SK-N-SH (cell line): ENCODE results near the gene E2F1. TPM values are rescaled to one million over a fixed set of nuclear protein-coding genes. Genes with fewer than 3 reads are reported as not detected.

ENCODE experiments used
- CTCF ChIA-PET: fragments of 300-600, 350-600 bp; formaldehyde crosslinking; extraction: SDS; loops from one replicate; lab custom pipeline; 2021; lab: Yijun Ruan, JAX
- POLR2A ChIA-PET: fragments of 350-600 bp; sonication (Branson Sonifier 250); formaldehyde crosslinking; extraction: SDS; loops from one replicate; lab custom pipeline; 2020; ENCODE audit warnings: antibody characterized with exemption, inconsistent platforms; lab: Yijun Ruan, JAX
- DNase-seq: peaks from one replicate; pipeline ENCODE4 v3.0.0; 2012
- H2AFZ ChIP-seq: fragments of 200-600 bp; sonication (generic); 2 replicates; pipeline ENCODE4 v1.8.1; 2016; ENCODE audit warnings: antibody characterized with exemption, mild to moderate bottlenecking, low read depth
- H3F3A ChIP-seq: fragments of 200-600 bp; sonication (generic); replicated peaks from 2 replicates; pipeline ENCODE3; 2016; ENCODE audit warnings: antibody characterized with exemption, mild to moderate bottlenecking; ENCODE audit not compliant: insufficient read depth
- H3K27ac ChIP-seq, 2 experiments: fragments of 200-500 bp in 1 of 2; fragments of 200-600 bp in 1 of 2; sonication (Bioruptor generic) in 1 of 2; sonication (generic), shearing (Covaris generic) in 1 of 2; 2 replicates each; pipeline versions ENCODE4 v1.5.1 to v1.6.1; 2014 to 2016; ENCODE audit warnings: low read depth in 2 of 2, inconsistent platforms in 1 of 2, low read length in 1 of 2, mild to moderate bottlenecking in 1 of 2, mixed read lengths in 1 of 2
- H3K27me3 ChIP-seq: fragments of 200-600 bp; sonication (generic), shearing (Covaris generic); 2 replicates; pipeline ENCODE4 v1.6.1; 2016; ENCODE audit warnings: mixed run types; ENCODE audit not compliant: insufficient read depth
- H3K36me3 ChIP-seq, 2 experiments: fragments of 200-500 bp in 1 of 2; fragments of 200-600 bp in 1 of 2; sonication (Bioruptor generic) in 1 of 2; sonication (generic) in 1 of 2; replicated peaks in 1 of 2; 2 replicates each; pipeline versions ENCODE3 to v1.5.1; 2014 to 2016; ENCODE audit warnings: low read length in 1 of 2, mild to moderate bottlenecking in 1 of 2; ENCODE audit not compliant: insufficient read depth in 2 of 2, control insufficient read depth in 1 of 2
- H3K4me1 ChIP-seq, 2 experiments: fragments of 200-500 bp in 1 of 2; fragments of 200-600 bp in 1 of 2; sonication (Bioruptor generic) in 1 of 2; sonication (generic), shearing (Covaris generic) in 1 of 2; 2 replicates each; pipeline versions ENCODE4 v1.5.1 to v1.6.1; 2014 to 2016; ENCODE audit warnings: low read depth in 1 of 2, low read length in 1 of 2, mixed run types in 1 of 2; ENCODE audit not compliant: insufficient read depth in 2 of 2, control insufficient read depth in 1 of 2
- H3K4me2 ChIP-seq: fragments of 200-600 bp; sonication (generic), shearing (Covaris generic); 2 replicates; pipeline ENCODE4 v1.6.1; 2017; ENCODE audit warnings: mixed run types
- H3K4me3 ChIP-seq, 2 experiments: fragments of 200-500 bp in 1 of 2; fragments of 200-600 bp in 1 of 2; sonication (Bioruptor generic) in 1 of 2; sonication (generic), shearing (Covaris generic) in 1 of 2; 2 replicates each; pipeline versions ENCODE4 v1.5.1 to v1.8.1; 2014 to 2016; ENCODE audit warnings: low read depth in 2 of 2, inconsistent platforms in 1 of 2, low read length in 1 of 2, mild to moderate bottlenecking in 1 of 2, mixed read lengths in 1 of 2, moderate library complexity in 1 of 2
- H3K79me2 ChIP-seq: fragments of 200-600 bp; sonication (generic); 2 replicates; pipeline ENCODE4 v1.8.1; 2017; ENCODE audit warnings: mild to moderate bottlenecking; ENCODE audit not compliant: insufficient read depth
- H3K9ac ChIP-seq: fragments of 200-600 bp; sonication (generic); 2 replicates; pipeline ENCODE4 v1.6.1; 2017; ENCODE audit warnings: mixed run types
- H3K9me2 ChIP-seq: fragments of 200-600 bp; sonication (generic); 2 replicates; pipeline ENCODE4 v1.6.1; 2017; ENCODE audit warnings: mixed run types
- H3K9me3 ChIP-seq: fragments of 200-600 bp; sonication (generic); 2 replicates; pipeline ENCODE4 v1.6.1; 2017; ENCODE audit warnings: mixed run types, mild to moderate bottlenecking, moderate library complexity
- H4K20me1 ChIP-seq: fragments of 200-600 bp; sonication (generic); 2 replicates; pipeline ENCODE4 v1.6.1; 2017; ENCODE audit warnings: mild to moderate bottlenecking, mixed run types; ENCODE audit not compliant: insufficient read depth
- EP300 ChIP-seq, 2 experiments: IDR thresholded peaks; 2 replicates each; pipeline versions ENCODE4 v1.4.0 to v1.6.1; 2012; ENCODE audit warnings: borderline replicate concordance in 1 of 2, low read depth in 1 of 2, low read length in 1 of 2
- EZH2phosphoT487 ChIP-seq: fragments of 200-600 bp; sonication (generic); IDR thresholded peaks from 2 replicates; pipeline ENCODE4 v1.6.1; 2017; ENCODE audit warnings: low read depth, mixed run types, mild to moderate bottlenecking, antibody characterized with exemption, moderate library complexity, borderline replicate concordance
- FOSL2 ChIP-seq: IDR thresholded peaks from 2 replicates; pipeline ENCODE4 v1.4.0; 2012; ENCODE audit warnings: low read depth, mild to moderate bottlenecking, moderate library complexity, borderline replicate concordance
- FOXJ3 ChIP-seq: sonication (generic); formaldehyde crosslinking; IDR thresholded peaks from 2 replicates; pipeline ENCODE4 v1.5.1; 2020; ENCODE audit warnings: mild to moderate bottlenecking, missing genetic modification reagents
- FOXM1 ChIP-seq: IDR thresholded peaks from 2 replicates; pipeline ENCODE4 v1.4.0; 2012; ENCODE audit warnings: low read depth, mild to moderate bottlenecking
- GABPA ChIP-seq: IDR thresholded peaks from 2 replicates; pipeline ENCODE4 v1.4.0; 2012; ENCODE audit warnings: low read depth, mild to moderate bottlenecking
- GATA2 ChIP-seq: sonication (generic); formaldehyde crosslinking; IDR thresholded peaks from 2 replicates; pipeline ENCODE4 v1.5.0; 2020; ENCODE audit warnings: mild to moderate bottlenecking, missing genetic modification reagents
- JUND ChIP-seq: IDR thresholded peaks from 2 replicates; pipeline ENCODE4 v1.4.0; 2012
- MEF2A ChIP-seq: IDR thresholded peaks from 2 replicates; pipeline ENCODE4 v1.4.0; 2012; ENCODE audit warnings: low read depth, borderline replicate concordance
- MXI1 ChIP-seq: IDR thresholded peaks from 2 replicates; pipeline ENCODE4 v1.6.1; 2012; ENCODE audit warnings: mild to moderate bottlenecking, low read depth, low read length, improper control_type of control experiment
- NFIC ChIP-seq: IDR thresholded peaks from 2 replicates; pipeline ENCODE4 v1.4.0; 2012; ENCODE audit warnings: borderline replicate concordance
- NRF1 ChIP-seq: IDR thresholded peaks from 2 replicates; pipeline ENCODE4 v1.6.1; 2012; ENCODE audit warnings: low read depth, mild to moderate bottlenecking, low read length
- POLR2AphosphoS5 ChIP-seq: IDR thresholded peaks from 2 replicates; pipeline ENCODE4 v1.6.1; 2012; ENCODE audit warnings: low read depth, low read length
- RAD21 ChIP-seq: IDR thresholded peaks from 2 replicates; pipeline ENCODE4 v1.6.1; 2012; ENCODE audit warnings: mild to moderate bottlenecking, low read length
- RFX5 ChIP-seq: IDR thresholded peaks from 2 replicates; pipeline ENCODE4 v1.6.1; 2012; ENCODE audit warnings: mild to moderate bottlenecking, improper control_type of control experiment, low read length
- RXRA ChIP-seq: IDR thresholded peaks from 2 replicates; pipeline ENCODE4 v1.4.0; 2012; ENCODE audit warnings: low read depth, mild to moderate bottlenecking, borderline replicate concordance
- SIN3A ChIP-seq: IDR thresholded peaks from 2 replicates; pipeline ENCODE4 v1.6.1; 2012; ENCODE audit warnings: low read depth, mild to moderate bottlenecking, low read length, moderate library complexity, borderline replicate concordance
- TAF1 ChIP-seq: IDR thresholded peaks from 2 replicates; pipeline ENCODE4 v1.6.1; 2012; ENCODE audit warnings: low read depth, mild to moderate bottlenecking, low read length, moderate library complexity, borderline replicate concordance
- TCF12 ChIP-seq: IDR thresholded peaks from 2 replicates; pipeline ENCODE4 v1.4.0; 2012
- TEAD4 ChIP-seq: IDR thresholded peaks from 2 replicates; pipeline ENCODE4 v1.4.0; 2012; ENCODE audit warnings: mild to moderate bottlenecking, borderline replicate concordance; ENCODE audit not compliant: insufficient read depth
- WGBS: methylation state at CpG from one replicate; pipeline ENCODE4 v1.1.6; 2017; ENCODE audit warnings: low lambda C conversion rate; 5-methylcytosine and 5-hydroxymethylcytosine counted together
- polyA plus RNA-seq, 3 experiments: library from polyadenylated mRNA; depleted of rRNA; stranded (reverse); fragments of >200 nt; gene quantifications; 2 replicates each; pipeline ENCODE4 v1.2.3, GENCODE V29; 2012
- TF ChIP-seq, protein P1 (sequence below): fragments of 150-350 bp; IDR thresholded peaks from 2 replicates; pipeline ENCODE4 v1.6.1; 2017; ENCODE audit warnings: antibody characterized with exemption, low read length, low read depth, borderline replicate concordance
- TF ChIP-seq, protein P2 (sequence below): IDR thresholded peaks from 2 replicates; pipeline ENCODE4 v1.4.0; 2012; ENCODE audit warnings: low read depth, borderline replicate concordance
- TF ChIP-seq, protein P3 (sequence below): IDR thresholded peaks from 2 replicates; pipeline ENCODE4 v1.4.0; 2012; ENCODE audit warnings: low read depth, borderline replicate concordance
- TF ChIP-seq, protein P4 (sequence below): IDR thresholded peaks from 2 replicates; pipeline ENCODE4 v1.4.0; 2012; ENCODE audit warnings: low read depth
- TF ChIP-seq, protein P5 (sequence below): IDR thresholded peaks from 2 replicates; pipeline ENCODE4; 2012

The E2F1 gene, protein sequence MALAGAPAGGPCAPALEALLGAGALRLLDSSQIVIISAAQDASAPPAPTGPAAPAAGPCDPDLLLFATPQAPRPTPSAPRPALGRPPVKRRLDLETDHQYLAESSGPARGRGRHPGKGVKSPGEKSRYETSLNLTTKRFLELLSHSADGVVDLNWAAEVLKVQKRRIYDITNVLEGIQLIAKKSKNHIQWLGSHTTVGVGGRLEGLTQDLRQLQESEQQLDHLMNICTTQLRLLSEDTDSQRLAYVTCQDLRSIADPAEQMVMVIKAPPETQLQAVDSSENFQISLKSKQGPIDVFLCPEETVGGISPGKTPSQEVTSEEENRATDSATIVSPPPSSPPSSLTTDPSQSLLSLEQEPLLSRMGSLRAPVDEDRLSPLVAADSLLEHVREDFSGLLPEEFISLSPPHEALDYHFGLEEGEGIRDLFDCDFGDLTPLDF
- 12.4 and 15.0 TPM in 2 replicates for polyA plus RNA-seq (2012; rRNA removed)
- polyA plus RNA-seq (2012; cell fraction: cytosol; rRNA removed): 7.9 and 11.4 TPM in 2 replicates
- polyA plus RNA-seq (2012; cell fraction: nucleus; rRNA removed): 32.7 and 45.1 TPM in 2 replicates

DNA sequence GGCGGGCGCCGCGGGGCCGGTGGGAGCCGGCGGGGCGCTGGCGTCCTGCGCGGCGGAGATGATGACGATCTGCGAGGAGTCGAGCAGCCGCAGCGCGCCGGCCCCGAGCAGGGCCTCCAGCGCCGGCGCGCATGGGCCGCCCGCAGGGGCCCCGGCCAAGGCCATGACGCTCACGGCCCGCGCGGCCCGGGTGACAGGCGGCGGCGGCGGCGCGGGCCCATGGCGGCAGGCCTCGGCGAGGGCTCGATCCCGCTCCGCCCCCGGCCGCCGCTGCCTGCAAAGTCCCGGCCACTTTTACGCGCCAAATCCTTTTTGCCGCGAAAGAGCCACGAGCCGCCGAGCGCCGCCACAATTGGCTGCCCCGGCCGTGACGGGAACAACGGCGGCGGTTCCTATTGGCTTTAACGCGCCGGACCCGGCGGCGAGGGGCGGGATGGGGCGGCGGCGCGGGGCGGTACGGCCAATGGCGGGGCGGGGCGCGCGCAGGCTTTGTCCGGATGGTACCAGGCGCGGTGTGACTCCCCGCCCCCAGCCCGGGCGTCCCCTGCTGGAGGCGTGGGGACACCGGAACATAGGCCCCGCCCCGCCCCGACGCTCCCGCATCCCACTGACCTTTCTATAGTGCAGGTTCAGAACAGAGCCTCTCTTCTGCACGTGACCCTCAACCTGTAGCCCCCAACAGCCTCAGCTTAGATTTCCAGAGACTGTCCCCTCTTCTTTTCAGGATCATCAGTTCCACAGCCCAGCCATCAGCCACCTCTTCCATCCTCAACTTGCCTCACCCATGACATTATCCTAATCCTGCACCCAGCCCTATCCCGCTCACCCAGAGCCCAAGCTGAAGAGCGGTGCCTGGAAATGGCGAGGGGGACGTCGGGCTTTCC is at the start of gene E2F1:
E2F1 (minus strand) TSS at position 286 of the 884 bp plus-strand sequence; CDS start at position 165, 121 bp downstream.
- Histone ChIP-seq H3K27ac (peak within 1 kb of the TSS; percentile 1 to 24; a peak in 2 of 4 replicates), H3K9ac (peak within 1 kb of the TSS; percentile 64), H3K79me2 (peaks cover 35% of the 10 kb centered on the region), H2AFZ (peak within 1 kb of the TSS; percentile 92), H3F3A (no peaks in the 10 kb centered on the region), H3K4me3 (peak within 1 kb of the TSS; percentile 61 to 62), H3K9me2 (no peaks in the 10 kb centered on the region), H4K20me1 (peaks cover 1% of the 10 kb centered on the region; the same call in 1 of the 2 replicates), H3K27me3 (no peaks in the 10 kb centered on the region), H3K9me3 (no peaks in the 10 kb centered on the region), H3K4me2 (peak within 1 kb of the TSS; percentile 72), H3K36me3 (no peaks in the 10 kb centered on the region), H3K4me1 (peaks cover 7 to 19% of the 10 kb centered on the region in 2 experiments; a peak in 2 of 4 replicates)
- POLR2A ChIA-PET: interaction anchor here (0.6 to 1.6 kb wide), 2 partner anchors 10 to 11 kb away, joined by 3 to 7 read pairs; no protein-coding TSS in a partner anchor
- DNase-seq: peak; percentile 99
- 7% methylated on average over 24 of the region's 101 CpGs for WGBS
- CTCF ChIA-PET: interaction anchor here (0.6 to 4.5 kb wide), 7 partner anchors 10 to 383 kb away, joined by 3 to 15 read pairs (median 3); partner anchors contain the start of gene ZNF341
- peak; percentile 89 for TF ChIP-seq SIN3A
- TF ChIP-seq POLR2AphosphoS5: no peak
- no peak for TF ChIP-seq TEAD4
- TF ChIP-seq, protein P1, sequence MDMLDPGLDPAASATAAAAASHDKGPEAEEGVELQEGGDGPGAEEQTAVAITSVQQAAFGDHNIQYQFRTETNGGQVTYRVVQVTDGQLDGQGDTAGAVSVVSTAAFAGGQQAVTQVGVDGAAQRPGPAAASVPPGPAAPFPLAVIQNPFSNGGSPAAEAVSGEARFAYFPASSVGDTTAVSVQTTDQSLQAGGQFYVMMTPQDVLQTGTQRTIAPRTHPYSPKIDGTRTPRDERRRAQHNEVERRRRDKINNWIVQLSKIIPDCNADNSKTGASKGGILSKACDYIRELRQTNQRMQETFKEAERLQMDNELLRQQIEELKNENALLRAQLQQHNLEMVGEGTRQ: 0 out of 2 replicates have a peak, but pooled peaks have one; percentile 25
- TF ChIP-seq, protein P2, sequence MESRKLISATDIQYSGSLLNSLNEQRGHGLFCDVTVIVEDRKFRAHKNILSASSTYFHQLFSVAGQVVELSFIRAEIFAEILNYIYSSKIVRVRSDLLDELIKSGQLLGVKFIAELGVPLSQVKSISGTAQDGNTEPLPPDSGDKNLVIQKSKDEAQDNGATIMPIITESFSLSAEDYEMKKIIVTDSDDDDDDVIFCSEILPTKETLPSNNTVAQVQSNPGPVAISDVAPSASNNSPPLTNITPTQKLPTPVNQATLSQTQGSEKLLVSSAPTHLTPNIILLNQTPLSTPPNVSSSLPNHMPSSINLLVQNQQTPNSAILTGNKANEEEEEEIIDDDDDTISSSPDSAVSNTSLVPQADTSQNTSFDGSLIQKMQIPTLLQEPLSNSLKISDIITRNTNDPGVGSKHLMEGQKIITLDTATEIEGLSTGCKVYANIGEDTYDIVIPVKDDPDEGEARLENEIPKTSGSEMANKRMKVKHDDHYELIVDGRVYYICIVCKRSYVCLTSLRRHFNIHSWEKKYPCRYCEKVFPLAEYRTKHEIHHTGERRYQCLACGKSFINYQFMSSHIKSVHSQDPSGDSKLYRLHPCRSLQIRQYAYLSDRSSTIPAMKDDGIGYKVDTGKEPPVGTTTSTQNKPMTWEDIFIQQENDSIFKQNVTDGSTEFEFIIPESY: no peak
- TF ChIP-seq MXI1: peak; percentile 90
- 0 out of 2 replicates have a peak, but pooled peaks have one; percentile 40 for TF ChIP-seq RFX5
- no peak for TF ChIP-seq NFIC
- TF ChIP-seq, protein P3, sequence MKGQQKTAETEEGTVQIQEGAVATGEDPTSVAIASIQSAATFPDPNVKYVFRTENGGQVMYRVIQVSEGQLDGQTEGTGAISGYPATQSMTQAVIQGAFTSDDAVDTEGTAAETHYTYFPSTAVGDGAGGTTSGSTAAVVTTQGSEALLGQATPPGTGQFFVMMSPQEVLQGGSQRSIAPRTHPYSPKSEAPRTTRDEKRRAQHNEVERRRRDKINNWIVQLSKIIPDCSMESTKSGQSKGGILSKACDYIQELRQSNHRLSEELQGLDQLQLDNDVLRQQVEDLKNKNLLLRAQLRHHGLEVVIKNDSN: peak; percentile 72
- TF ChIP-seq NRF1: peak; percentile 70
- no peak for TF ChIP-seq RAD21
- TF ChIP-seq TCF12: no peak
- TF ChIP-seq GABPA: no peak
- TF ChIP-seq TAF1: 0 out of 2 replicates have a peak, but pooled peaks have one; percentile 32
- no peak for TF ChIP-seq FOXM1
- TF ChIP-seq, protein P4, sequence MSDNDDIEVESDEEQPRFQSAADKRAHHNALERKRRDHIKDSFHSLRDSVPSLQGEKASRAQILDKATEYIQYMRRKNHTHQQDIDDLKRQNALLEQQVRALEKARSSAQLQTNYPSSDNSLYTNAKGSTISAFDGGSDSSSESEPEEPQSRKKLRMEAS: peak; percentile 93
- TF ChIP-seq EZH2phosphoT487: no peak
- no peak for TF ChIP-seq GATA2 (CRISPR knock-in tag)
- TF ChIP-seq MEF2A: no peak
- no peak for TF ChIP-seq RXRA
- TF ChIP-seq FOXJ3 (CRISPR knock-in tag): no peak
- no peak for TF ChIP-seq JUND
- TF ChIP-seq FOSL2: no peak
- TF ChIP-seq EP300 (IDR thresholded peaks at IDR 0.05; ENCODE audit: borderline replicate concordance in 1 of 2, low read depth in 1 of 2, low read length in 1 of 2): no peak
- TF ChIP-seq, protein P5, sequence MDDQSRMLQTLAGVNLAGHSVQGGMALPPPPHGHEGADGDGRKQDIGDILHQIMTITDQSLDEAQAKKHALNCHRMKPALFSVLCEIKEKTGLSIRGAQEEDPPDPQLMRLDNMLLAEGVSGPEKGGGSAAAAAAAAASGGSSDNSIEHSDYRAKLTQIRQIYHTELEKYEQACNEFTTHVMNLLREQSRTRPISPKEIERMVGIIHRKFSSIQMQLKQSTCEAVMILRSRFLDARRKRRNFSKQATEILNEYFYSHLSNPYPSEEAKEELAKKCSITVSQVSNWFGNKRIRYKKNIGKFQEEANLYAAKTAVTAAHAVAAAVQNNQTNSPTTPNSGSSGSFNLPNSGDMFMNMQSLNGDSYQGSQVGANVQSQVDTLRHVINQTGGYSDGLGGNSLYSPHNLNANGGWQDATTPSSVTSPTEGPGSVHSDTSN: no peak
